Measurements from ENCODE around the gene LGALS1. TPM values are rescaled to one million over a fixed set of nuclear protein-coding genes. Genes with fewer than 3 reads are reported as not detected.
"Not testable (repeated sequence)": the region's sequence is repeated elsewhere in the genome, so short reads cannot be mapped to it uniquely, and the experiment has no call there.

The LGALS1 gene
- polyA plus RNA-seq, 1 donor (not counting 4 experiments of a cell fraction or from before 2014, with no cell fraction given), result 2,086 TPM

DNA sequence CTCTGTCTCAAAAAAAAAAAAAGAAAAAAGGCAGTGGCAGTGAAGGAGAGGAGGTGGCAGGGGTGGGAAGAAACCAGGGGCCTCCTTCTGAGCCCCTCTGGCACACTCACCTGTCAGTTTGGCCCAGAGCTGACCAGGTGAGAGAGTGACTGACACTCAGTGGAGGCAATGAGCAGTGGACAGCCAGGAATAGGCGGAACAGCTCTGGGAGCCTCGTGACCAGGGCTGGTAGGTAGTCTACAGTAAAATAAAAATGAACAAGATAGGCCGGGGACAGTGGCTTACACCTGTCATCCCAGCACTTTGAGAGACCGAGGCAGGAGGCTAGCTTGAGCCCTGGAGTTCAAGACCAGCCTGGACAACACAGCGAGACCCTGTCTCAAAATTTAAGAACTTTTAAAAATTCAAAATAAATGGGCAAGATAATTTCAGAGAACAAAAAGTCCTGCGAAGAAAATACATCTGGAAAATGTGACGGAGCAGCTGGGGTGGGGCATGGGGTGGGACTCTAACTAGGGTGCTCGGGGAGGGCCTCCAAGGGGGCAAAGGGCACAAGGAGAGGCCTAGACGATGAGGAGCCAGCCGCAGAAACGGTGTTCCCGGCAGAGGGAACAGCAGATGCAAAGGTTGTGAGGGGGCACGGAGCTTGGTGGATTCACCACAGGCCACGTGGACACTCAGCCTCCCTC, 20.7 kb upstream of the LGALS1 start:
- FAIRE-seq (no peak), DNase-seq (ENCODE audit: low read depth, low spot score) (no peak)
- Histone ChIP-seq H3K4me3 (ENCODE audit: control insufficient read depth in 2 of 3, extremely low read depth in 1 of 3, insufficient read depth in 2 of 3, low read depth in 1 of 3, low read length in 3 of 3) (no peak overlapping the region), H3K79me2 (ENCODE audit: control insufficient read depth, insufficient read depth, low read length) (peaks cover 7% of the 10 kb centered on the region), H3K9me3 (ENCODE audit: control insufficient read depth, low read depth, low read length) (no peaks in the 10 kb centered on the region), H3K27me3 (ENCODE audit: control insufficient read depth, extremely low read depth, insufficient read depth, low read length) (no peaks in the 10 kb centered on the region), H3K27ac (ENCODE audit: control insufficient read depth, insufficient read depth, low read length) (no peak overlapping the region), H3K9ac (ENCODE audit: control insufficient read depth, extremely low read depth, insufficient read depth, low read length) (no peak overlapping the region), H3K4me2 (ENCODE audit: control insufficient read depth, extremely low read depth, insufficient read depth, low read depth, low read length) (no peak overlapping the region), H2AFZ (ENCODE audit: control insufficient read depth, low read length) (no peak overlapping the region), H3K9me1 (ENCODE audit: control insufficient read depth, extremely low read depth, insufficient read depth, low read length) (no peaks in the 10 kb centered on the region), H4K20me1 (ENCODE audit: control insufficient read depth, extremely low read depth, insufficient read depth, low read length) (peaks cover 3% of the 10 kb centered on the region), H3K36me3 (ENCODE audit: control insufficient read depth in 2 of 2, extremely low read depth in 1 of 2, insufficient read depth in 2 of 2, low read length in 2 of 2) (peaks cover 14 to 29% of the 10 kb centered on the region in 2 experiments), H3K4me1 (ENCODE audit: control insufficient read depth, extremely low read depth, insufficient read depth, low read length) (peaks cover 12% of the 10 kb centered on the region)
- no peak for TF ChIP-seq EZH2 (IDR thresholded peaks at IDR 0.05; ENCODE audit: low read length)
- TF ChIP-seq, protein P1, sequence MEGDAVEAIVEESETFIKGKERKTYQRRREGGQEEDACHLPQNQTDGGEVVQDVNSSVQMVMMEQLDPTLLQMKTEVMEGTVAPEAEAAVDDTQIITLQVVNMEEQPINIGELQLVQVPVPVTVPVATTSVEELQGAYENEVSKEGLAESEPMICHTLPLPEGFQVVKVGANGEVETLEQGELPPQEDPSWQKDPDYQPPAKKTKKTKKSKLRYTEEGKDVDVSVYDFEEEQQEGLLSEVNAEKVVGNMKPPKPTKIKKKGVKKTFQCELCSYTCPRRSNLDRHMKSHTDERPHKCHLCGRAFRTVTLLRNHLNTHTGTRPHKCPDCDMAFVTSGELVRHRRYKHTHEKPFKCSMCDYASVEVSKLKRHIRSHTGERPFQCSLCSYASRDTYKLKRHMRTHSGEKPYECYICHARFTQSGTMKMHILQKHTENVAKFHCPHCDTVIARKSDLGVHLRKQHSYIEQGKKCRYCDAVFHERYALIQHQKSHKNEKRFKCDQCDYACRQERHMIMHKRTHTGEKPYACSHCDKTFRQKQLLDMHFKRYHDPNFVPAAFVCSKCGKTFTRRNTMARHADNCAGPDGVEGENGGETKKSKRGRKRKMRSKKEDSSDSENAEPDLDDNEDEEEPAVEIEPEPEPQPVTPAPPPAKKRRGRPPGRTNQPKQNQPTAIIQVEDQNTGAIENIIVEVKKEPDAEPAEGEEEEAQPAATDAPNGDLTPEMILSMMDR (optimal IDR thresholded peaks at IDR 0.05 in 1 of 3, IDR thresholded peaks at IDR 0.05 in 1 of 3, conservative IDR thresholded peaks at IDR 0.05 in 1 of 3; ENCODE audit: extremely low read depth in 1 of 3, insufficient read depth in 2 of 3, low read length in 3 of 3), result no peak
- dilution Hi-C loops (cut with MboI; ENCODE audit: extremely low pct_ligation_motif_present, low sequenced_read_pairs), result no loop called here

DNA sequence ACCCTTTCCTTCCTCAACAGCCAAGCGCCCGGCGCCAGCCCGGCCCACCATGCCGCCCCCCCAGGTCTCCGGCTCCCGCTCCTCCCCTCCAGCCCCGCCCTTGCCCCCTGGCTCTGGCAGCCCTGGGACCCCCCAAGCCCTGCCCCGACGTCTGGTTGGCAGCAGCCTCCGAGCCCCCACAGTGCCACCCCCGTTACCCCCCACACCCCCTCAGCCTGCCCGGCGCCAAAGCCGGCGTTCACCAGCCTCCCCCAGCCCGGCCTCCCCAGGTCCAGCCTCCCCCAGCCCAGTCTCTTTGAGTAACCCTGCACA, 20.2 kb upstream of the LGALS1 start:
- H3K4me1 ChIP-seq (ENCODE audit: control insufficient read depth, extremely low read depth, insufficient read depth, low read length), result peaks cover 16% of the 10 kb centered on the region
- no peaks in the 10 kb centered on the region for H3K27me3 ChIP-seq (ENCODE audit: control insufficient read depth, extremely low read depth, insufficient read depth, low read length)
- H3K9me3 ChIP-seq (ENCODE audit: control insufficient read depth, low read depth, low read length), result no peaks in the 10 kb centered on the region
- FAIRE-seq (no peak), DNase-seq (ENCODE audit: low read depth, low spot score) (no peak)
- dilution Hi-C loops (cut with MboI; ENCODE audit: extremely low pct_ligation_motif_present, low sequenced_read_pairs), result no loop called here
- no peak overlapping the region for H3K9ac ChIP-seq (ENCODE audit: control insufficient read depth, extremely low read depth, insufficient read depth, low read length)
- no peaks in the 10 kb centered on the region for H3K9me1 ChIP-seq (ENCODE audit: control insufficient read depth, extremely low read depth, insufficient read depth, low read length)
- H3K79me2 ChIP-seq (ENCODE audit: control insufficient read depth, insufficient read depth, low read length), result peaks cover 11% of the 10 kb centered on the region
- TF ChIP-seq EZH2 (IDR thresholded peaks at IDR 0.05; ENCODE audit: low read length), result no peak
- TF ChIP-seq, protein P1 (optimal IDR thresholded peaks at IDR 0.05 in 1 of 3, IDR thresholded peaks at IDR 0.05 in 1 of 3, conservative IDR thresholded peaks at IDR 0.05 in 1 of 3; ENCODE audit: extremely low read depth in 1 of 3, insufficient read depth in 2 of 3, low read length in 3 of 3), result no peak
- no peak overlapping the region for H3K4me3 ChIP-seq (ENCODE audit: control insufficient read depth in 2 of 3, extremely low read depth in 1 of 3, insufficient read depth in 2 of 3, low read depth in 1 of 3, low read length in 3 of 3)
- H3K4me2 ChIP-seq (ENCODE audit: control insufficient read depth, extremely low read depth, insufficient read depth, low read depth, low read length), result no peak overlapping the region
- H3K27ac ChIP-seq (ENCODE audit: control insufficient read depth, insufficient read depth, low read length), result no peak overlapping the region
- peaks cover 9 to 24% of the 10 kb centered on the region in 2 experiments for H3K36me3 ChIP-seq (ENCODE audit: control insufficient read depth in 2 of 2, extremely low read depth in 1 of 2, insufficient read depth in 2 of 2, low read length in 2 of 2)
- H2AFZ ChIP-seq (ENCODE audit: control insufficient read depth, low read length), result no peak overlapping the region
- H4K20me1 ChIP-seq (ENCODE audit: control insufficient read depth, extremely low read depth, insufficient read depth, low read length), result peaks cover 4% of the 10 kb centered on the region

DNA sequence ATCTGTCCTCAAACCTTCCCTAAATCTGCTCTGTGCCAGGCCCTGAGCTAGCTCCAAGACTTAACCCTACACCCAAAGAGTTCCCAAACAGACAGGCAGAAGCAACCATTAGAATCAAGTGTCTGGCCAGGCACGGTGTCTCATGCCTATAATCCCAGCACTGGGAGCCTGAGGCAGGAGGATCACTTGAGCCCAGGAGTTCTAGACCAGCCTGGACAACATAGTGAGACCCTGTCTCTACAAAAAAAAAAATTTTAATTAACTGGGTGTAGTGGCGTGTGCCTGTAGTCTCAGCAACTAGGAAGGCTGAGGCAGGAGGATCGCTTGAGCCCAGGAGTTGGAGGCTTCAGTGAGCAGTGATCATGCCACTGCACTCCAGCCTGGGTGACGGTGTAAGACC, 18.9 kb upstream of the LGALS1 start:
- H3K9me3 ChIP-seq (ENCODE audit: control insufficient read depth, low read depth, low read length); H4K20me1 ChIP-seq (ENCODE audit: control insufficient read depth, extremely low read depth, insufficient read depth, low read length); FAIRE-seq; dilution Hi-C loops (cut with MboI; ENCODE audit: extremely low pct_ligation_motif_present, low sequenced_read_pairs); H3K27me3 ChIP-seq (ENCODE audit: control insufficient read depth, extremely low read depth, insufficient read depth, low read length); H3K4me2 ChIP-seq (ENCODE audit: control insufficient read depth, extremely low read depth, insufficient read depth, low read depth, low read length); H3K9ac ChIP-seq (ENCODE audit: control insufficient read depth, extremely low read depth, insufficient read depth, low read length); H3K4me3 ChIP-seq (ENCODE audit: control insufficient read depth in 2 of 3, extremely low read depth in 1 of 3, insufficient read depth in 2 of 3, low read depth in 1 of 3, low read length in 3 of 3); H3K9me1 ChIP-seq (ENCODE audit: control insufficient read depth, extremely low read depth, insufficient read depth, low read length); H2AFZ ChIP-seq (ENCODE audit: control insufficient read depth, low read length); H3K27ac ChIP-seq (ENCODE audit: control insufficient read depth, insufficient read depth, low read length); DNase-seq (ENCODE audit: low read depth, low spot score): not testable (repeated sequence)
- Histone ChIP-seq H3K36me3 (ENCODE audit: control insufficient read depth in 2 of 2, extremely low read depth in 1 of 2, insufficient read depth in 2 of 2, low read length in 2 of 2) (peaks cover 3 to 16% of the 10 kb centered on the region in 2 experiments), H3K4me1 (ENCODE audit: control insufficient read depth, extremely low read depth, insufficient read depth, low read length) (peaks cover 20% of the 10 kb centered on the region), H3K79me2 (ENCODE audit: control insufficient read depth, insufficient read depth, low read length) (peaks cover 15% of the 10 kb centered on the region)

Measured in keratinocyte (primary cell).